Central memory CD8-positive, alpha-beta T cell (primary cell): ENCODE results near the gene TMEM82.

ENCODE experiments used
- ATAC-seq: fragments of 150-1000 bp; cut with Tn5 transposase; replicated peaks from 2 replicates; pipeline ENCODE4 v1.10.0; 2022; ENCODE audit warnings: mild to moderate bottlenecking, moderate FRiP score, moderate number of reproducible peaks; ENCODE audit not compliant: poor library complexity, severe bottlenecking; ENCODE audit errors: extremely low read depth
- DNase-seq, 2 donors: peaks; one replicate each; pipeline ENCODE4 v3.0.0; 2021; ENCODE audit warnings: low spot score in 2 of 2
- H3K27ac Mint-ChIP-seq: one replicate; pipeline ENCODE4 v1.8.0; 2022; ENCODE audit warnings: low read depth, mild to moderate bottlenecking, moderate library complexity, mixed read lengths
- H3K27me3 Mint-ChIP-seq: one replicate; pipeline ENCODE4 v1.8.0; 2022; ENCODE audit warnings: mixed read lengths
- H3K36me3 Mint-ChIP-seq: one replicate; pipeline ENCODE4 v1.8.0; 2022; ENCODE audit warnings: mild to moderate bottlenecking, moderate library complexity, mixed read lengths; ENCODE audit not compliant: insufficient read depth
- H3K4me1 Mint-ChIP-seq: one replicate; pipeline ENCODE4 v1.8.0; 2022; ENCODE audit warnings: mixed read lengths
- H3K4me3 Mint-ChIP-seq: one replicate; pipeline ENCODE4 v1.8.0; 2022; ENCODE audit warnings: mild to moderate bottlenecking, moderate library complexity, mixed read lengths
- H3K9me3 Mint-ChIP-seq: one replicate; pipeline ENCODE4 v1.8.0; 2022; ENCODE audit warnings: mixed read lengths

Gene TMEM82

GRCh38 chr1:15733218-15733725, 9.0 kb upstream of the TMEM82 start:
- Mint-ChIP-seq H3K9me3 (no peaks in the 10 kb centered on the region), H3K4me3 (no peak overlapping the region), H3K36me3 (peaks cover 16% of the 10 kb centered on the region), H3K27me3 (no peaks in the 10 kb centered on the region), H3K4me1 (no peaks in the 10 kb centered on the region), H3K27ac (peak overlapping the region; percentile 29)
- ATAC-seq, result no peak
- no peak for DNase-seq

- no peak for ATAC-seq
- Mint-ChIP-seq H3K36me3 (peaks cover 11% of the 10 kb centered on the region), H3K4me3 (no peak overlapping the region), H3K27me3 (no peaks in the 10 kb centered on the region), H3K27ac (no peak overlapping the region), H3K9me3 (no peaks in the 10 kb centered on the region), H3K4me1 (no peaks in the 10 kb centered on the region)
- no peak for DNase-seq
Measured at GRCh38 chr1:15733726-15734226, 8.5 kb upstream of the TMEM82 start.

- Mint-ChIP-seq H3K27me3 (no peaks in the 10 kb centered on the region), H3K4me3 (no peak overlapping the region), H3K4me1 (no peaks in the 10 kb centered on the region), H3K27ac (no peak overlapping the region), H3K9me3 (no peaks in the 10 kb centered on the region), H3K36me3 (peaks cover 8% of the 10 kb centered on the region)
- DNase-seq, result no peak
- no peak for ATAC-seq
Measured at GRCh38 chr1:15734296-15734695, 8.0 kb upstream of the TMEM82 start.

- DNase-seq (no peak), ATAC-seq (no peak)
- H3K27ac Mint-ChIP-seq, result no peak overlapping the region
- H3K4me3 Mint-ChIP-seq, result no peak overlapping the region
- H3K4me1 Mint-ChIP-seq, result no peaks in the 10 kb centered on the region
- no peaks in the 10 kb centered on the region for H3K27me3 Mint-ChIP-seq
- peaks cover 8% of the 10 kb centered on the region for H3K36me3 Mint-ChIP-seq
- no peaks in the 10 kb centered on the region for H3K9me3 Mint-ChIP-seq
Measured at GRCh38 chr1:15734901-15735300, 7.4 kb upstream of the TMEM82 start.

GRCh38 chr1:15735304-15736037, 6.8 kb upstream of the TMEM82 start:
- H3K27me3 Mint-ChIP-seq, result no peaks in the 10 kb centered on the region
- H3K4me3 Mint-ChIP-seq, result no peak overlapping the region
- H3K27ac Mint-ChIP-seq, result no peak overlapping the region
- ATAC-seq, result no peak
- H3K36me3 Mint-ChIP-seq, result peaks cover 8% of the 10 kb centered on the region
- no peak for DNase-seq
- H3K9me3 Mint-ChIP-seq, result no peaks in the 10 kb centered on the region
- H3K4me1 Mint-ChIP-seq, result no peaks in the 10 kb centered on the region

GRCh38 chr1:15736038-15736891, 6.0 kb upstream of the TMEM82 start, which contains the start of gene SLC25A34:
Gene SLC25A34, plus strand, starts transcription at chr1:15736258. Its CDS starts 228 bp downstream, at chr1:15736486.
- DNase-seq (no peak), ATAC-seq (no peak)
- peaks cover 5% of the 10 kb centered on the region for H3K36me3 Mint-ChIP-seq
- no peak within 1 kb of the TSS for H3K4me3 Mint-ChIP-seq
- H3K27me3 Mint-ChIP-seq, result no peaks in the 10 kb centered on the region
- H3K9me3 Mint-ChIP-seq, result no peaks in the 10 kb centered on the region
- H3K4me1 Mint-ChIP-seq, result peaks cover 3% of the 10 kb centered on the region
- no peak within 1 kb of the TSS for H3K27ac Mint-ChIP-seq

- Mint-ChIP-seq H3K4me1 (peaks cover 6% of the 10 kb centered on the region), H3K4me3 (no peak overlapping the region), H3K9me3 (no peaks in the 10 kb centered on the region), H3K27ac (no peak overlapping the region), H3K27me3 (no peaks in the 10 kb centered on the region), H3K36me3 (peaks cover 5% of the 10 kb centered on the region)
- DNase-seq, result no peak
- ATAC-seq, result no peak
Measured at GRCh38 chr1:15736892-15737261, 5.4 kb upstream of the TMEM82 start.

- Mint-ChIP-seq H3K27ac (no peak overlapping the region), H3K36me3 (peaks cover 2% of the 10 kb centered on the region), H3K9me3 (no peaks in the 10 kb centered on the region), H3K27me3 (no peaks in the 10 kb centered on the region), H3K4me3 (no peak overlapping the region), H3K4me1 (peaks cover 6% of the 10 kb centered on the region)
- DNase-seq (no peak), ATAC-seq (no peak)
Measured at GRCh38 chr1:15737324-15738319, 4.7 kb upstream of the TMEM82 start.

GRCh38 chr1:15738416-15739113, 3.7 kb upstream of the TMEM82 start:
- H3K4me3 Mint-ChIP-seq, result no peak overlapping the region
- H3K27ac Mint-ChIP-seq, result no peak overlapping the region
- no peaks in the 10 kb centered on the region for H3K9me3 Mint-ChIP-seq
- no peak for ATAC-seq
- no peak for DNase-seq
- H3K4me1 Mint-ChIP-seq, result peaks cover 6% of the 10 kb centered on the region
- H3K27me3 Mint-ChIP-seq, result no peaks in the 10 kb centered on the region
- H3K36me3 Mint-ChIP-seq, result peaks cover 2% of the 10 kb centered on the region

- H3K4me3 Mint-ChIP-seq, result no peak overlapping the region
- H3K4me1 Mint-ChIP-seq, result peaks cover 6% of the 10 kb centered on the region
- H3K36me3 Mint-ChIP-seq, result peaks cover under 1% of the 10 kb centered on the region
- no peaks in the 10 kb centered on the region for H3K9me3 Mint-ChIP-seq
- DNase-seq, result no peak
- no peaks in the 10 kb centered on the region for H3K27me3 Mint-ChIP-seq
- no peak for ATAC-seq
- no peak overlapping the region for H3K27ac Mint-ChIP-seq
Measured at GRCh38 chr1:15739259-15739658, 3.0 kb upstream of the TMEM82 start.

- Mint-ChIP-seq H3K36me3 (no peaks in the 10 kb centered on the region), H3K27ac (no peak overlapping the region), H3K27me3 (no peaks in the 10 kb centered on the region), H3K4me3 (no peak overlapping the region), H3K4me1 (peaks cover 6% of the 10 kb centered on the region), H3K9me3 (no peaks in the 10 kb centered on the region)
- DNase-seq (no peak), ATAC-seq (no peak)
Measured at GRCh38 chr1:15739745-15740144, 2.6 kb upstream of the TMEM82 start.
